Osteoblast (primary cell): ENCODE results near the gene KRTAP16-1. TPM values are rescaled to one million over a fixed set of nuclear protein-coding genes. Genes with fewer than 3 reads are reported as not detected.
A peak's percentile ranks its signal among the peaks of the same experiment; 100 is the strongest.

ENCODE experiments used
- DNase-seq: peaks from one replicate; pipeline ENCODE4 v3.0.0; 2011; ENCODE audit warnings: low spot score, mixed read lengths; ENCODE audit not compliant: insufficient read length; ENCODE audit errors: missing footprints
- H2AFZ ChIP-seq: 2 replicates; pipeline ENCODE4 v1.6.0; 2011; ENCODE audit warnings: mild to moderate bottlenecking, low read length
- H3K27ac ChIP-seq: 2 replicates; pipeline ENCODE4 v1.5.1; 2011; ENCODE audit warnings: mild to moderate bottlenecking, low read depth, low read length, moderate library complexity
- H3K27me3 ChIP-seq: 2 replicates; pipeline ENCODE4 v1.6.0; 2012; ENCODE audit warnings: mild to moderate bottlenecking, control low read depth, inconsistent platforms, low read length, moderate library complexity; ENCODE audit not compliant: insufficient read depth
- H3K36me3 ChIP-seq: 2 replicates; pipeline ENCODE4 v1.5.1; 2011; ENCODE audit warnings: mild to moderate bottlenecking, low read length, control low read depth, moderate library complexity; ENCODE audit not compliant: insufficient read depth
- H3K4me1 ChIP-seq: 2 replicates; pipeline ENCODE4 v1.5.1; 2011; ENCODE audit warnings: mild to moderate bottlenecking, low read length, control low read depth, moderate library complexity; ENCODE audit not compliant: insufficient read depth
- H3K4me2 ChIP-seq: 2 replicates; pipeline ENCODE4 v1.6.0; 2011; ENCODE audit warnings: mild to moderate bottlenecking, low read length; ENCODE audit not compliant: insufficient read depth
- H3K4me3 ChIP-seq: fragments of 200-600 bp; sonication (generic); 3 replicates; pipeline ENCODE4 v1.5.1; 2012; ENCODE audit warnings: mild to moderate bottlenecking, low read length, inconsistent platforms; ENCODE audit not compliant: insufficient read depth
- H3K79me2 ChIP-seq: 2 replicates; pipeline ENCODE4 v1.6.0; 2012; ENCODE audit warnings: mild to moderate bottlenecking, low read length, control low read depth, inconsistent platforms; ENCODE audit not compliant: insufficient read depth
- H3K9me3 ChIP-seq: 2 replicates; pipeline ENCODE4 v1.5.1; 2011; ENCODE audit warnings: low read depth, low read length, control low read depth
- H4K20me1 ChIP-seq: 2 replicates; pipeline ENCODE4 v1.6.0; 2012; ENCODE audit warnings: mild to moderate bottlenecking, low read length, control low read depth; ENCODE audit not compliant: insufficient read depth
- CTCF ChIP-seq: IDR thresholded peaks from 2 replicates; pipeline ENCODE4 v1.5.1; 2011; ENCODE audit warnings: mild to moderate bottlenecking, low read depth, low read length, moderate library complexity; ENCODE audit errors: extremely low read depth
- total RNA-seq: library from RNA; depleted of rRNA; stranded (reverse); fragments of >200 nt; gene quantifications from 2 replicates; pipeline ENCODE4 v1.2.3, GENCODE V29; 2012

KRTAP16-1 gene
- total RNA-seq, 1 donor: not detected

- no peak overlapping the region for H3K4me3 ChIP-seq
- H3K79me2 ChIP-seq: no peaks in the 10 kb centered on the region
- no peaks in the 10 kb centered on the region for H3K9me3 ChIP-seq
- H3K4me2 ChIP-seq: no peak overlapping the region
- no peak overlapping the region for H2AFZ ChIP-seq
- H3K27me3 ChIP-seq: no peaks in the 10 kb centered on the region
- DNase-seq: no peak
- no peaks in the 10 kb centered on the region for H4K20me1 ChIP-seq
- no peak for TF ChIP-seq CTCF
- H3K36me3 ChIP-seq: no peaks in the 10 kb centered on the region
- H3K4me1 ChIP-seq: peaks cover 6% of the 10 kb centered on the region
- H3K27ac ChIP-seq: no peak overlapping the region
Measured at GRCh38 chr17:41318231-41318630, 9.1 kb upstream of the KRTAP16-1 start.

- H4K20me1 ChIP-seq: no peaks in the 10 kb centered on the region
- no peaks in the 10 kb centered on the region for H3K9me3 ChIP-seq
- no peak for DNase-seq
- no peaks in the 10 kb centered on the region for H3K27me3 ChIP-seq
- peak overlapping the region; percentile 43 for H3K4me3 ChIP-seq
- H3K79me2 ChIP-seq: no peaks in the 10 kb centered on the region
- peak overlapping the region; percentile 28 for H3K4me2 ChIP-seq
- H3K4me1 ChIP-seq: peaks cover 6% of the 10 kb centered on the region
- H2AFZ ChIP-seq: peak overlapping the region; percentile 74
- no peaks in the 10 kb centered on the region for H3K36me3 ChIP-seq
- no peak overlapping the region for H3K27ac ChIP-seq
- TF ChIP-seq CTCF: no peak
Measured at GRCh38 chr17:41315814-41316445, 6.8 kb upstream of the KRTAP16-1 start.

- peak within 1 kb of the TSS; percentile 74 for H2AFZ ChIP-seq
- H4K20me1 ChIP-seq: no peaks in the 10 kb centered on the region
Measured at GRCh38 chr17:41315204-41315794, 6.2 kb upstream of the KRTAP16-1 start, which contains the start of gene KRTAP17-1. TSS of gene KRTAP17-1 (minus strand) at chr17:41315710. CDS start at chr17:41315650, 60 bp downstream.

More at GRCh38 chr17:41315204-41315794, 6.2 kb upstream of the KRTAP16-1 start, which contains the start of gene KRTAP17-1:
- no peaks in the 10 kb centered on the region for H3K36me3 ChIP-seq
- H3K79me2 ChIP-seq: no peaks in the 10 kb centered on the region
- DNase-seq: no peak
- H3K9me3 ChIP-seq: no peaks in the 10 kb centered on the region
- peaks cover 6% of the 10 kb centered on the region for H3K4me1 ChIP-seq
- H3K27me3 ChIP-seq: no peaks in the 10 kb centered on the region
- H3K4me2 ChIP-seq: peak within 1 kb of the TSS; percentile 28
- H3K27ac ChIP-seq: no peak within 1 kb of the TSS
- TF ChIP-seq CTCF: no peak
- peak within 1 kb of the TSS; percentile 43 for H3K4me3 ChIP-seq
